T-cell (primary cell): ENCODE data around the gene CST7. TPM values are rescaled to one million over a fixed set of nuclear protein-coding genes. Genes with fewer than 3 reads are reported as not detected.
"Not testable (repeated sequence)": the region's sequence is repeated elsewhere in the genome, so short reads cannot be mapped to it uniquely, and the experiment has no call there.

Experiments used
- ATAC-seq, 4 experiments: fragments of 200-7000 bp in 3 of 4; fragments of 150-1000 bp in 1 of 4; cut with Tn5 transposase; replicated peaks in 1 of 4; 1 replicate in 3 of 4; 2 replicates in 1 of 4; pipeline ENCODE4 v1.10.0; 2021; ENCODE audit warnings: moderate library complexity in 3 of 4, mild to moderate bottlenecking in 2 of 4, moderate number of reproducible peaks in 1 of 4
- CTCF ChIA-PET, 2 donors: fragments of 300-600 bp; sonication (Branson Sonifier 250); formaldehyde crosslinking; loops; one replicate each; lab custom pipeline; 2022; ENCODE audit warnings: antibody characterized with exemption in 2 of 2; lab: Charles Lee
- POLR2A ChIA-PET, 2 donors: fragments of 300-600 bp; sonication (Branson Sonifier 250); formaldehyde crosslinking; loops; one replicate each; lab custom pipeline; 2022; ENCODE audit warnings: antibody characterized with exemption in 2 of 2; lab: Charles Lee
- DNase-seq, 35 experiments: peaks; one replicate each; pipeline versions ENCODE4 v3.0.0 to v3.0.0-alpha.2; 2013 to 2023
- H3K27ac ChIP-seq: one replicate; pipeline ENCODE4 v1.5.1; 2013; ENCODE audit warnings: low read length
- H3K27me3 ChIP-seq, 2 experiments: replicated peaks in 1 of 2; 1 replicate in 1 of 2; 2 replicates in 1 of 2; pipeline versions ENCODE4 v1.6.1 to v1.7.0; 2013; ENCODE audit warnings: low read length in 1 of 2, mixed read lengths in 1 of 2; ENCODE audit not compliant: control insufficient read depth in 2 of 2, insufficient read depth in 2 of 2; ENCODE audit errors: extremely low read depth in 1 of 2
- H3K36me3 ChIP-seq, 2 donors: 1 replicate in 1 of 2; 2 replicates in 1 of 2; pipeline versions ENCODE4 v1.6.1 to v1.7.0; 2013; ENCODE audit warnings: low read length in 1 of 2; ENCODE audit not compliant: control insufficient read depth in 2 of 2, insufficient read depth in 1 of 2; ENCODE audit errors: extremely low read depth in 1 of 2
- H3K4me1 ChIP-seq, 2 experiments: 1 replicate in 1 of 2; 2 replicates in 1 of 2; pipeline versions ENCODE4 v1.6.1 to v1.7.0; 2013; ENCODE audit warnings: low read length in 2 of 2, mixed read lengths in 1 of 2; ENCODE audit not compliant: insufficient read depth in 2 of 2, control insufficient read depth in 1 of 2; ENCODE audit errors: extremely low read depth in 1 of 2
- H3K4me3 ChIP-seq, 2 donors: 1 replicate in 1 of 2; 2 replicates in 1 of 2; pipeline versions ENCODE4 v1.5.1 to v1.7.0; 2013; ENCODE audit warnings: mild to moderate bottlenecking in 2 of 2, low read length in 1 of 2, moderate library complexity in 1 of 2; ENCODE audit not compliant: control insufficient read depth in 1 of 2; ENCODE audit errors: extremely low read depth in 1 of 2
- H3K9me3 ChIP-seq: 2 replicates; pipeline ENCODE4 v1.7.0; 2013
- H3K27ac Mint-ChIP-seq, 2 donors: one replicate each; pipeline ENCODE4 v1.8.0; 2020 to 2021; ENCODE audit warnings: mild to moderate bottlenecking in 2 of 2, mixed read lengths in 2 of 2
- H3K27me3 Mint-ChIP-seq, 2 donors: one replicate each; pipeline ENCODE4 v1.8.0; 2021 to 2022; ENCODE audit warnings: mixed read lengths in 2 of 2
- H3K36me3 Mint-ChIP-seq: one replicate; pipeline ENCODE4 v1.8.0; 2021; ENCODE audit warnings: mixed read lengths
- H3K4me1 Mint-ChIP-seq, 3 donors: one replicate each; pipeline ENCODE4 v1.8.0; 2020 to 2022; ENCODE audit warnings: mixed read lengths in 3 of 3, mild to moderate bottlenecking in 1 of 3
- H3K4me3 Mint-ChIP-seq, 3 donors: one replicate each; pipeline ENCODE4 v1.8.0; 2020 to 2022; ENCODE audit warnings: mild to moderate bottlenecking in 3 of 3, mixed read lengths in 3 of 3, moderate library complexity in 3 of 3
- H3K9me3 Mint-ChIP-seq, 3 donors: one replicate each; pipeline ENCODE4 v1.8.0; 2020 to 2022; ENCODE audit warnings: mixed read lengths in 3 of 3
- WGBS: methylation state at CpG from one replicate; pipeline ENCODE4 v1.1.5; 2013; ENCODE audit warnings: missing lambda C conversion rate; ENCODE audit not compliant: insufficient coverage; 5-methylcytosine and 5-hydroxymethylcytosine counted together
- total RNA-seq, 35 experiments: library from RNA in 6 of 35; stranded (reverse) in 6 of 35; fragments of 120-200 nt in 1 of 35; gene quantifications; one replicate each; pipeline versions ENCODE4 v1.2.1 to v1.2.4 and lab custom pipeline; 2013 to 2026

CST7 gene
- total RNA-seq, 5 donors from 2014 or later (not counting 1 experiment from before 2014, with no cell fraction given), result 22.8 to 92.0 (median 46.2) TPM

- not testable (repeated sequence) for H3K4me3 Mint-ChIP-seq, H3K4me1 Mint-ChIP-seq, H3K27me3 Mint-ChIP-seq
Observed at GRCh38 chr20:25001323-25001722, 52.3 kb downstream of the CST7 start.

DNA sequence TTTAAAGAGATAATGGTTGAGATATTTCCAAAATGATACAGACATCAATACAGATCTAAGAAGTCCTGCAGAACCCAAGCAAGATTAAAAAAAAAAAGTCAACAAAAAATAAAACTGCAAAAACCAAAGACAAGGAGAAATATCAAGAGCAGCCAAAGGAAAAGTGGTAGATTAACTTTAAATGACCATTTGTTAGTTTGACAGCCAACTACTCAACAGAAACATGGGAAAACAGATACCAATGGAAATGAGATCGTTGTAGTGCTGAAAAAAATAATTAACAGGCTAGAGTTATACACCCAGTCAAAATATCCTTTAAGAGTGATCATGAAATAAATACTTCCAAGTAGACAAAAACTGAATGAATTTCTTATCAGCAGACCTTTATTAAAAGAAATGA, 53.9 kb downstream of the CST7 start:
- Histone ChIP-seq H3K36me3 (peaks cover 11 to 35% of the 10 kb centered on the region in 2 donors), H3K4me3 (no peak overlapping the region), H3K4me1 (no peaks in the 10 kb centered on the region), H3K27ac (no peak overlapping the region), H3K27me3 (no peaks in the 10 kb centered on the region), H3K9me3 (no peaks in the 10 kb centered on the region)
- H3K36me3 Mint-ChIP-seq, result peaks cover 46% of the 10 kb centered on the region
- ChIA-PET POLR2A (no interaction called here), CTCF (interaction anchor here in 1 of 2 donors (0.6 kb wide), 1 partner anchor 65 kb away, joined by 3 read pairs; no protein-coding TSS in a partner anchor)
- DNase-seq, result no peak
- ATAC-seq, result no peak
- H3K27ac Mint-ChIP-seq, result no peak overlapping the region
- no peak overlapping the region for H3K4me3 Mint-ChIP-seq
- no CpG with 5 or more reads among the region's 1 CpG for WGBS
- H3K27me3 Mint-ChIP-seq, result no peaks in the 10 kb centered on the region
- peaks cover 0 to 4% (median 0%) of the 10 kb centered on the region in 3 donors for H3K9me3 Mint-ChIP-seq
- H3K4me1 Mint-ChIP-seq, result no peaks in the 10 kb centered on the region

More at GRCh38 chr20:25001323-25001722, 52.3 kb downstream of the CST7 start:
- WGBS, result no CpG with 5 or more reads among the region's 4 CpGs
- H3K4me3 ChIP-seq, DNase-seq, H3K9me3 ChIP-seq, ATAC-seq, CTCF ChIA-PET, H3K9me3 Mint-ChIP-seq, POLR2A ChIA-PET, H3K27me3 ChIP-seq, H3K4me1 ChIP-seq, H3K27ac Mint-ChIP-seq, H3K27ac ChIP-seq: not testable (repeated sequence)
- H3K36me3 Mint-ChIP-seq, result peaks cover 34% of the 10 kb centered on the region
- peaks cover 3 to 18% of the 10 kb centered on the region in 2 donors for H3K36me3 ChIP-seq

DNA sequence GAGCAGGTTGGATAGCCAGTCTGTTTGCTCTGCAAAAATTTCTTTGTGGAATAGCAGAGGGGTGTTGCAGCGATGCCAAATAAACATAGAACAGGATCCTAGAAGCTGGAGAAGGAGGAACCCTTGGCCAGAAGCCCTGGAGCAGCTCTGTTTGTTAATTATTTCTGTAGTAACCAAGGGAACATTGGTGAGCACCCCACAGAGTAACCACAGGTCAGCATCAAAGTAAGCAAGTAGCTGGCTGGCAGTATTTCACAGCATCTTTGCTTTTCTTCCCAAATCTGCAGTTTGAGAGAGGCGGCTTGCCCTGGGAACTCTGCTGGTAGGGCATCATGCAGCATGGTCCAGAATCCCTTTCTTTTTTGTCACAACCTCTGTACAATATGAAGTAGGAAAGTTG, 56.2 kb downstream of the CST7 start:
- Histone ChIP-seq H3K27ac (no peak overlapping the region), H3K4me1 (no peaks in the 10 kb centered on the region), H3K27me3 (no peaks in the 10 kb centered on the region), H3K9me3 (no peaks in the 10 kb centered on the region), H3K4me3 (no peak overlapping the region), H3K36me3 (peaks cover 20 to 57% of the 10 kb centered on the region in 2 donors)
- peaks cover 66% of the 10 kb centered on the region for H3K36me3 Mint-ChIP-seq
- 100% methylated on average over 1 of the region's 2 CpGs for WGBS
- ATAC-seq (no peak), DNase-seq (no peak)
- POLR2A ChIA-PET, result no interaction called here
- no peak overlapping the region for H3K4me3 Mint-ChIP-seq
- H3K4me1 Mint-ChIP-seq, result no peaks in the 10 kb centered on the region
- peak overlapping the region in 1 of 2 donors; percentile 22 for H3K27ac Mint-ChIP-seq
- H3K27me3 Mint-ChIP-seq, result no peaks in the 10 kb centered on the region
- CTCF ChIA-PET, result no interaction called here
- peaks cover 0 to 4% (median 0%) of the 10 kb centered on the region in 3 donors for H3K9me3 Mint-ChIP-seq

GRCh38 chr20:25005661-25006060, 56.6 kb downstream of the CST7 start:
- peak in 1 of 35 experiments; percentile 2 for DNase-seq
- H3K4me3 ChIP-seq, result no peak overlapping the region

DNA sequence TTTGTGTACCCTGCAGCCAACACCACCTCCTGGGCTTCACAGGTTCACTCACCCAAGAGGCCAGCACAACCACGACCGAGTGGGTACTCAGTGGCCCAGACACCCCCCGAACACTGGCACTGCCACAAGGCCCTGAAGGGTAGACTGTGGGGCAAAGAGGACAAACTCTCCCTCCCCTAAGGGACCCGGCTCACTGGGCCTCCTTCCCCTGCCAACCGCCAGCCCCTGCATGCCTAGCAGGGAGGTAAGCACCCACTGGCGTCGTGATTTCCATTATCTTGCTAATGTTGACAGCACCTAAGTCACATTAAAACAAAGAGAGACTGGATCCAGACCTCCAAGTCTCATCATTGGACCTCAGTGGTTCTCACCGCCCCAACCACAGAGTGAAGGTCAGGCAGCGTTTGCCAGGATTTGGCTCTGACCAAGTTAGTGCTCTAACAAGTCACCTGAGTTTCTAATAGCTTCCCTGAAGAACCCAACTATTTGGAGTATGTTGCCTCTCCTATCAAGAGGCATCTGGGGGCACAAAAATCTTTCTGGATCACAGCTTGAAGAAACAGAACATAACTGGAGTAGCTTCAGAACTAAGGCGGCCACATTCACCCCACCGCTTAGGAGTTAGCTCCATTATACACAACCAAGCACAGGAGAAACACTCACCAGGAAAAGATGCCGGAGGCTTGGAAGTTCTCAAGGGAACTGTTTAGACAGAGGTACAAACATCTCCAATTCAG, 57.5 kb downstream of the CST7 start:
- no peaks in the 10 kb centered on the region for H3K27me3 ChIP-seq
- CTCF ChIA-PET, result no interaction called here
- Mint-ChIP-seq H3K36me3 (peaks cover 79% of the 10 kb centered on the region), H3K4me3 (no peak overlapping the region), H3K27me3 (no peaks in the 10 kb centered on the region), H3K9me3 (peaks cover 0 to 4% (median 0%) of the 10 kb centered on the region in 3 donors), H3K4me1 (no peaks in the 10 kb centered on the region), H3K27ac (no peak overlapping the region)
- DNase-seq (peak in 1 of 35 experiments; percentile 8), ATAC-seq (no peak)
- H3K4me3 ChIP-seq, result no peak overlapping the region
- POLR2A ChIA-PET, result interaction anchor here in 1 of 2 donors (0.7 kb wide), 1 partner anchor 26 kb away, joined by 3 read pairs; no protein-coding TSS in a partner anchor
- H3K4me1 ChIP-seq, result no peaks in the 10 kb centered on the region
- H3K9me3 ChIP-seq, result no peaks in the 10 kb centered on the region
- peaks cover 20 to 71% of the 10 kb centered on the region in 2 donors for H3K36me3 ChIP-seq
- no peak overlapping the region for H3K27ac ChIP-seq
- WGBS, result 89% methylated on average over 7 of the region's 12 CpGs

More at GRCh38 chr20:25005661-25006060, 56.6 kb downstream of the CST7 start:
- WGBS, result 96% methylated on average over 7 of the region's 8 CpGs
- H3K27ac Mint-ChIP-seq, result no peak overlapping the region
- H3K9me3 ChIP-seq, result no peaks in the 10 kb centered on the region
- H3K4me1 ChIP-seq, result no peaks in the 10 kb centered on the region
- H3K36me3 ChIP-seq, result peaks cover 20 to 61% of the 10 kb centered on the region in 2 donors
- no peaks in the 10 kb centered on the region for H3K4me1 Mint-ChIP-seq
- no peak overlapping the region for H3K27ac ChIP-seq
- ATAC-seq, result no peak
- H3K36me3 Mint-ChIP-seq, result peaks cover 70% of the 10 kb centered on the region
- no peak overlapping the region for H3K4me3 Mint-ChIP-seq
- ChIA-PET POLR2A (no interaction called here), CTCF (no interaction called here)
- no peaks in the 10 kb centered on the region for H3K27me3 ChIP-seq
- no peaks in the 10 kb centered on the region for H3K27me3 Mint-ChIP-seq
- peaks cover 0 to 4% (median 0%) of the 10 kb centered on the region in 3 donors for H3K9me3 Mint-ChIP-seq

DNA sequence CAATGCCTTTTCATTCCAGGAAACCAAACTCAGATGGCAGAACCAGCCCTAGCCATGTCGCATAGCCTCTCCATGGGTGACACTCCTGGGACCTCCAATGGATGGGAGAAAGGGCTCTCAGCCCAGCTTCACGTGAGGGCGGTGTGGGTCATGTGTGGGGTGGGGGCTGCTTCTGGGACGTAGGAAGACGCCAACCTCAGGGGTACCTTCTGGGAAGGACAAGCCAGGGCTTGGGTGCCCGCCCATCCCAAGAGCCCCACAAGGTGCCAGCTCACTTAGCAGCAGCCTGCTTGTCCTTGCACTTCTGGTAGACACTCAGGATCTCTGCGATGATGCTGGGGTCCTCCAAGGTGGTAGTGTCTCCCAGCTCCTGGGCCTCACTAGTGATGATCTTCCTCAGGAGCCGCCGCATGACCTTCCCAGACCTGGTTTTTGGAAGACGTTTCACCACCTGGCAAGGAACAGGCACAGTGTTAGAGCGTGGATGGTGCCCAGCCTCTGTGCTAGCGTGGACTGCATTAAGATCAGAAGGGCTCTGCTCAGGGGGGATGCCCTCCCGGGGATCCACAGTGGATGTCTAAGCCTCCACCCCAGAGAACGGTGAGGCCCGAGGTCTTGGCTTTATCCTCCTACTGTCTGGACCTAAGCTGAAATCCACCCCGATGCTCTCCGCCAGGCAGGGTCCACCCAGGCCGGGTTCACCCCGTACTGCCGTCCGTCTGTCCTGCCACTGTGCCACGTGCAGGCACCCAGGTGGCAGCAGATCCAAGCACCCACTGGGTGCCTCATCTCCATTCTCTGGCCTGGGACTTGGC, 58.6 kb downstream of the CST7 start:
- Histone ChIP-seq H3K4me1 (no peaks in the 10 kb centered on the region), H3K4me3 (no peak overlapping the region), H3K9me3 (no peaks in the 10 kb centered on the region), H3K27ac (no peak overlapping the region), H3K36me3 (peaks cover 20 to 79% of the 10 kb centered on the region in 2 donors), H3K27me3 (no peaks in the 10 kb centered on the region)
- ATAC-seq, result no peak
- Mint-ChIP-seq H3K27ac (no peak overlapping the region), H3K36me3 (peaks cover 76% of the 10 kb centered on the region), H3K4me3 (no peak overlapping the region), H3K27me3 (no peaks in the 10 kb centered on the region), H3K9me3 (peaks cover 0 to 2% (median 0%) of the 10 kb centered on the region in 3 donors), H3K4me1 (no peaks in the 10 kb centered on the region)
- peak in 1 of 35 experiments; percentile 16 for DNase-seq
- CTCF ChIA-PET, result no interaction called here
- WGBS, result 94% methylated on average over 21 of the region's 22 CpGs
- POLR2A ChIA-PET, result no interaction called here
